GM12873 (cell line): ENCODE results near the gene OSTF1.

Experiments
- TF ChIP-seq, protein P1 (sequence below): IDR thresholded peaks from 2 replicates; pipeline ENCODE4 v1.5.1; 2012; ENCODE audit warnings: low read depth, mild to moderate bottlenecking, moderate library complexity, low read length, control low read depth; ENCODE audit not compliant: insufficient read depth; ENCODE audit errors: missing control alignments

Gene OSTF1

DNA sequence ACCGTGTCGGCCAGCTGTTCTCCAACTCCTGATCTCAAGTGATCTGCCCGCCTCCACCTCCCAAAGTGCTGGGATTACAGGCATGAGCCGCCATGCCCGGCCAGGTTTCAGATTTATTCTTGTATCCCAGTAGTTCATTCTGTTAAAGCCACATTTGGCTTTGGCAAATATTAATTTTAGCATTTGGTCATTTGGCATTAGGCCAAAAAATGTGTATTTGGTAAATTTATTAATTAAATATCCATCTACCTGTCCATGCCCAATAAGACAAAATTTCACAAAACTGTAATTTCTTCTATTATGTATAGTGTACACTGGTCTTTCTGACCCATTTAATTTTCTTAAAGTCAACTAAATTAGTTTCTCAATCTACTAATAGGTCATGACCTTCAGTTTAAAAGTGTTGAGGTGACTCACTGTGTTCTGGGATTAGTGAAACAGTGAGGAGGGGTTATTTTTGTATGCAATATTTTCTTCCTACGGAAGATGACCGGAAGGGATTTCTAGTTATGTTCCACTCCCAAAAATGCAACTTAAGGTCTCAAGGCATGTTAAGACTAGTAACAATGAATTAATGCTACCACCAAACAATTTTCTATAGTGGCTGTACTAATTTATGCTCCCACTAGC, 21.0 kb downstream of the OSTF1 start:
- TF ChIP-seq, protein P1, sequence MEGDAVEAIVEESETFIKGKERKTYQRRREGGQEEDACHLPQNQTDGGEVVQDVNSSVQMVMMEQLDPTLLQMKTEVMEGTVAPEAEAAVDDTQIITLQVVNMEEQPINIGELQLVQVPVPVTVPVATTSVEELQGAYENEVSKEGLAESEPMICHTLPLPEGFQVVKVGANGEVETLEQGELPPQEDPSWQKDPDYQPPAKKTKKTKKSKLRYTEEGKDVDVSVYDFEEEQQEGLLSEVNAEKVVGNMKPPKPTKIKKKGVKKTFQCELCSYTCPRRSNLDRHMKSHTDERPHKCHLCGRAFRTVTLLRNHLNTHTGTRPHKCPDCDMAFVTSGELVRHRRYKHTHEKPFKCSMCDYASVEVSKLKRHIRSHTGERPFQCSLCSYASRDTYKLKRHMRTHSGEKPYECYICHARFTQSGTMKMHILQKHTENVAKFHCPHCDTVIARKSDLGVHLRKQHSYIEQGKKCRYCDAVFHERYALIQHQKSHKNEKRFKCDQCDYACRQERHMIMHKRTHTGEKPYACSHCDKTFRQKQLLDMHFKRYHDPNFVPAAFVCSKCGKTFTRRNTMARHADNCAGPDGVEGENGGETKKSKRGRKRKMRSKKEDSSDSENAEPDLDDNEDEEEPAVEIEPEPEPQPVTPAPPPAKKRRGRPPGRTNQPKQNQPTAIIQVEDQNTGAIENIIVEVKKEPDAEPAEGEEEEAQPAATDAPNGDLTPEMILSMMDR: no peak

DNA sequence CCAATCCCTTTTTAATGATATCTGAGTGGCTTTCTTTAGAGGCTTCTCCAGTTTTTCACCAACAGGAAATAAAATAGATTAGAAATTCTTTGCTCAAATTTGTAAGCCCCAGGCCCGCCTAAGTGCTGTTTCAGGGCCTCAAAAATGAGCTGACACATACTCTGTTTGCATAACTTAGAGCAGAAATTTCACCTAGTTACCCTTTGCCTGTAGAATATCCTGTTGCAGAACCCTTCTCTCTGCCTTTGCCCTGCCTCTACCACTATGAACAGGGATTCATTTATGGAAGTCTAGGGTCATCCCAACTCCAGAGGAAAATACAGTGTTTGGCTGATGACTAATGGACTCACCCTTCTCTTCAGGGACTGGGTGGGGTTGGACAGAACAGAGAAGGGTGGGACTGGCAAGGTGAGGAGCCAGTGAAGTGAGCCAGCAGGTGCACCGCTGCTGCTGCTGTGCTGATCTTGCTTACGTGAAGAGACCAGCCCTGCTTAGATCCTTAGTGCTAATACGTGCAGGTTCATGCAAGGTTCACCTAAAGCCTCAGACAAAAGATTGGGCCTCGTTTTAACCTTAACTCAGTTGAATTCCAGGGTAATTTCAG, 22.8 kb downstream of the OSTF1 start:
- TF ChIP-seq, protein P1: no peak

DNA sequence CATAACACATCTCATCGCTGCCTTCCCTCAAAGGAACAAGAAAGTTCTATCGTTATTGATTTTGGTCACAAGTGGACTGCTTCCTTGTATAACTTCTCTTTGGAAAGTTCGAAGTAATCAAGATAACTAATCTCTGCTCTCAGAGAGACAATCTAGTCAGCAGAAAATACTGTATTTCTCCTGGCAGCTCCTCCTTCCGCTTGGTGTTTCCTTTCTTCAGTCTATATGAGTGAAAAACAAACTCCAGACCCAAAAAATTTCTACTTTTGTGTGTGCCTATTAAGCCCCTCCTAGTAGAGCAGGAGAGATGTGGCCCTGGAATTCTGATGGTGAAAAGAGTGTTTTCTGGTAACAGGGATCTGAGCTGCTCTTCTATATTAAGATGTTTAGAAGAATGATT, 24.5 kb downstream of the OSTF1 start:
- TF ChIP-seq, protein P1: no peak

DNA sequence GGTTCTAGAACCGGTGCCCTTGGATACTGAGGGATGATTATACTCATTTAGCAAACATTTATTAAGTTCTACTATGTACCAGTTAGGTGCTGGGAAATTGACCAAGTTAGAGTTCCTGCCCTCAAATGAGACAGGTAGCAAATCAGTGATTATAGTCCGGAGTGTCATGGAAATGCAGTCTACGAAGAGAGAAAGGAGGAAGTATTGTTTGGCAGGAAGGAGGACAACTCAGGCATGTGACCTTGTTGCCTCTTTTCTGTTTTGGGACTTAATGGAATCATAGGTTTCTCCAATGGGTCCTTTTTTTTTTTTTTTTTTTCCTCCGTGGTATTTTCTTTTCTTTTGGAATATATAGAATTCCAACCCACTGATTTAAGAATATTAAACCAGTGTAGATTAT, 28.0 kb downstream of the OSTF1 start:
- TF ChIP-seq, protein P1: no peak

DNA sequence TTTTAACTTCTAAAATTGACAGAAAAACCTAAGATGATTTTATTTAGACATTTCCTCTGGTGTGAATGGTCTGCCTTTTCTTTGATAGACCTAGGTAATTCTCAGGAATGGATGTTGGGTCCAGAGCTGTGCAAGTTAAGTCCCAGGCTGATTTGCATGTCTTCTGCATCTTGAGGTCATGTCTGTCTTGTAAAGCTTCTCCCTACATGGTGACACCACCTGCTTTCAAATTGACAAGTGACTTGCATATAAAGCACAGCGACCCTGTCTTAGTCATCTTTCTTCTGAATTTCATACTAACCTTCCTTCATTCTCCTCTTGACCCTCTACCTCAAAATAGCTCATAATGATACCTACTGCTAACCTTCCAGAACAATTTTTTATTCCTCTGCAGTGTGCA, 29.2 kb downstream of the OSTF1 start:
- TF ChIP-seq, protein P1: no peak

DNA sequence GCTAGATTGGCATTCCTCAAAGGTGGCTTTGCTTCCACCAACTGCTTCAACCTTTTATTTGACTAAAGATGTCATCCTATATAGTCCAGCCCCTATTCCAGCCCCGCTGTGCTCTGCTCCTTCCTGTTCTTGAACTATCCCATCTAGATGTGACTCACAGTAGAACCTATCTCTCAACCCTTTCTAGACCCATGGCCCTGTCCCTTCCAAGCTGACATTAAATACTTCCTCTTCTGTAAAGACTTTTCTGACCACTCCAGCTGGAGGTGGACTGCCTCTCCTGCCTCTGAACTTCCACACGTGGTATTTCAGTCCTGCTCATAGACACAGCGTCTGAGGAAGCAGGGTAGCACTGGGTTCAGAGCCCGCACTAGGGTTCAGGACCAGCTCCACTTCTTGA, 32.4 kb downstream of the OSTF1 start:
- TF ChIP-seq, protein P1: no peak

DNA sequence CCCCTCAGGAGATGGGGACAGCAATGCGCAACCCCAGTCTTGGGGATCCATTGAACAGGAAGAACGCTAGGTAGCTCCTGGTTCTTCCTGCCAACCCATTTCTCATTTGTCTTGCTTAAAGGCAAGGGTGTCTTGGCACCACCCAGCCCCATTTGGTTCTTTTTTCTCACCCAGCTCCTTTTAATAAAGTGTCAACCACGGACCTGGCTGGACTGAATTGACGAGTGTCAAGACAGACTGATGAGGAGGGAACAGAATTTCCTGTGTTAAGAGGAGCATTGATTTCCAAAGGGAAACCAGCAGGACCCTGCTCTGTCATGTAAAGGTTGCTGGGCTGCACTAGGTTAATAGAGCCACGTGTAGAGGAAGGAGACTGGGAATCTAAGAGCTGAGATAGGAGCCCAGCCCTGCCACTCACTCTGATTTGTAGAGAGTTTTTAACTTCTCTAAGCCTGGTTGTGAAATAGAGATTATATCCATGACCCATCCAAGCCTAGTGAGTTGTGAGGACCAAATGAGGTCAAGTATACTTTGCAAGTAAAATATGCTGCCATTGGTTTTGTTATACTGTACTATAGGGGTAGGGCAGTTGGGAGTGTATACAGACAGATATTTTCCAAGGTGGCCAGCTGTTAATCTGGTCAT, 33.7 kb downstream of the OSTF1 start:
- TF ChIP-seq, protein P1: no peak
